HepG2 (cell line): ENCODE results near the gene CACNA1D. TPM values are rescaled to one million over a fixed set of nuclear protein-coding genes. Genes with fewer than 3 reads are reported as not detected.

Experiments used
- ATAC-seq: fragments of 200-7000 bp; cut with Tn5 transposase; 3 replicates; pipeline ENCODE4 v1.9.1; 2020; ENCODE audit warnings: mild to moderate bottlenecking, moderate library complexity
- BruUV-seq: library from RNA; stranded (reverse); fragments of 400-500 nt; replicated peaks from 2 replicates; lab custom pipeline; 2021; lab: Mats Ljungman, UMichigan
- CTCF ChIA-PET: fragments of 300-600 bp; formaldehyde crosslinking; extraction: SDS; loops from one replicate; lab custom pipeline; 2021; ENCODE audit warnings: low total read pairs, inconsistent platforms, low intra/inter-chr PET ratio; lab: Yijun Ruan, JAX
- POLR2A ChIA-PET: fragments of 350-600 bp; sonication (Branson Sonifier 250); formaldehyde crosslinking; loops from one replicate; lab custom pipeline; 2020; ENCODE audit warnings: antibody characterized with exemption, inconsistent platforms; lab: Yijun Ruan, JAX
- DNase-seq: peaks from one replicate; pipeline ENCODE4 v3.0.0-alpha.2; 2015; ENCODE audit warnings: low spot score
- FAIRE-seq: peaks from 3 replicates; lab custom pipeline; 2011; peaks lifted over from hg19 to GRCh38; lab: Jason Lieb, UNC
- H2AFZ ChIP-seq: one replicate; pipeline ENCODE4 v1.6.1; 2011; ENCODE audit warnings: low read length, inconsistent platforms
- H3K27ac ChIP-seq: fragments of 300-600 bp; 3 replicates; pipeline ENCODE4 v1.8.0; 2011; ENCODE audit warnings: mixed run types, mild to moderate bottlenecking, mixed read lengths, low read length, inconsistent platforms; ENCODE audit not compliant: insufficient read depth; ENCODE audit errors: extremely low read length
- H3K27me3 ChIP-seq, 2 experiments: fragments of 200-600 bp in 1 of 2; 2 replicates in 1 of 2; 3 replicates in 1 of 2; pipeline versions ENCODE4 v1.6.0 to v1.8.0; 2011; ENCODE audit warnings: low read length in 2 of 2, mild to moderate bottlenecking in 2 of 2, moderate library complexity in 2 of 2, inconsistent platforms in 1 of 2; ENCODE audit not compliant: insufficient read depth in 2 of 2, control insufficient read depth in 1 of 2
- H3K36me3 ChIP-seq, 2 experiments: fragments of 200-600 bp in 1 of 2; replicated peaks in 1 of 2; 2 replicates in 1 of 2; 3 replicates in 1 of 2; pipeline versions ENCODE4 v1.5.1 to v1.8.0; 2011; ENCODE audit warnings: low read length in 2 of 2, inconsistent platforms in 1 of 2; ENCODE audit not compliant: insufficient read depth in 2 of 2, control insufficient read depth in 1 of 2
- H3K4me1 ChIP-seq: 2 replicates; pipeline ENCODE4 v1.5.1; 2012; ENCODE audit warnings: low read length, inconsistent platforms; ENCODE audit not compliant: insufficient read depth
- H3K4me2 ChIP-seq: 2 replicates; pipeline ENCODE4 v1.6.0; 2011; ENCODE audit warnings: low read depth, low read length, inconsistent platforms
- H3K4me3 ChIP-seq, 3 experiments: fragments of 200-600 bp in 1 of 3; sonication (generic), shearing (Covaris generic) in 1 of 3; replicated peaks in 1 of 3; 2 replicates each; pipeline ENCODE4 v1.5.1; 2011 to 2016; ENCODE audit warnings: low read length in 3 of 3, inconsistent platforms in 2 of 3, low read depth in 2 of 3, mild to moderate bottlenecking in 2 of 3, control low read depth in 1 of 3, mixed read lengths in 1 of 3; ENCODE audit not compliant: insufficient read depth in 1 of 3
- H3K79me2 ChIP-seq: one replicate; pipeline ENCODE4 v1.6.1; 2011; ENCODE audit warnings: low read length, inconsistent platforms; ENCODE audit not compliant: insufficient read depth
- H3K9ac ChIP-seq: 2 replicates; pipeline ENCODE4 v1.6.0; 2011; ENCODE audit warnings: mild to moderate bottlenecking, low read depth, low read length, inconsistent platforms; ENCODE audit not compliant: insufficient read depth
- H3K9me3 ChIP-seq: 2 replicates; pipeline ENCODE4 v1.5.1; 2012; ENCODE audit warnings: mild to moderate bottlenecking, low read length
- H4K20me1 ChIP-seq: 2 replicates; pipeline ENCODE4 v1.6.0; 2011; ENCODE audit warnings: inconsistent platforms, mild to moderate bottlenecking, low read length, moderate library complexity; ENCODE audit not compliant: insufficient read depth
- CC2D1A ChIP-seq: sonication (generic); formaldehyde crosslinking; IDR thresholded peaks from 2 replicates; pipeline ENCODE4 v1.8.1; 2023; ENCODE audit warnings: mild to moderate bottlenecking, missing genetic modification reagents
- E2F5 ChIP-seq: sonication (generic); formaldehyde crosslinking; conservative IDR thresholded peaks from 2 replicates; pipeline ENCODE4 v1.4.0; 2020; ENCODE audit warnings: missing genetic modification reagents
- FIP1L1 ChIP-seq: fragments of 200-400 bp; formaldehyde crosslinking; IDR thresholded peaks from 2 replicates; pipeline ENCODE4 v1.6.1; 2018; ENCODE audit warnings: low read depth, mild to moderate bottlenecking, low read length, moderate library complexity, borderline replicate concordance; ENCODE audit not compliant: insufficient read depth
- MXD4 ChIP-seq: IDR thresholded peaks from 2 replicates; pipeline ENCODE4 v1.6.1; 2016; ENCODE audit warnings: mild to moderate bottlenecking, missing biosample characterization, missing genetic modification reagents
- POLR2AphosphoS2 ChIP-seq: IDR thresholded peaks from 2 replicates; pipeline ENCODE4 v1.6.1; 2011; ENCODE audit warnings: low read depth, low read length, improper control_type of control experiment
- THAP11 ChIP-seq: IDR thresholded peaks from 2 replicates; pipeline ENCODE4 v1.6.1; 2016; ENCODE audit warnings: missing biosample characterization, missing genetic modification reagents
- YY1 ChIP-seq: IDR thresholded peaks from 2 replicates; pipeline ENCODE4 v1.6.1; 2011; ENCODE audit warnings: low read length, low read depth, moderate library complexity, mild to moderate bottlenecking; ENCODE audit not compliant: insufficient read depth, insufficient replicate concordance
- ZBTB7A ChIP-seq: sonication (generic); formaldehyde crosslinking; IDR thresholded peaks from 2 replicates; pipeline ENCODE4 v1.8.0; 2022; ENCODE audit warnings: mild to moderate bottlenecking, missing genetic modification reagents
- ZNF83 ChIP-seq: sonication (generic); formaldehyde crosslinking; IDR thresholded peaks from 2 replicates; pipeline ENCODE4 v1.4.0; 2020; ENCODE audit warnings: missing genetic modification reagents, mild to moderate bottlenecking, borderline replicate concordance
- WGBS: methylation state at CpG from one replicate; pipeline ENCODE4 v1.1.6; 2017; ENCODE audit warnings: low lambda C conversion rate; 5-methylcytosine and 5-hydroxymethylcytosine counted together
- in situ Hi-C: cut with HindIII; loops from 2 replicates; pipeline ENCODE4 v1.10.0; 2017; ENCODE audit warnings: low pct_unique_long_range_greater_than_20kb; ENCODE audit not compliant: extremely low pct_ligation_motif_present
- intact Hi-C: fragments of 100-400 bp; cut with micrococcal nuclease; formaldehyde crosslinking; loops from one replicate; pipeline ENCODE4 v1.10.0; 2022; ENCODE audit not compliant: unreplicated experiment
- polyA plus RNA-seq, 8 experiments: library from polyadenylated mRNA; depleted of rRNA in 3 of 8; stranded (reverse) in 7 of 8; unstranded in 1 of 8; fragments of >200 nt; fragmentation: Illumina TruSeq in 4 of 8; extraction: Trizol in 4 of 8; gene quantifications; 2 replicates each; pipeline versions ENCODE4 v1.2.1 to v1.2.3, GENCODE V29; 2011 to 2016; ENCODE audit warnings: low read depth in 4 of 8, missing spikeins in 1 of 8, mixed read lengths in 1 of 8; ENCODE audit not compliant: insufficient read depth in 1 of 8
- total RNA-seq, 5 experiments: library from RNA; depleted of rRNA; stranded (reverse); fragments of >200 nt; fragmentation: Illumina TruSeq; extraction: Trizol; gene quantifications; 2 replicates each; pipeline ENCODE4 v1.2.3, GENCODE V29; 2016; ENCODE audit warnings: low read depth in 1 of 5
- TF ChIP-seq, protein P1 (sequence below): sonication (generic); IDR thresholded peaks from 2 replicates; pipeline ENCODE4 v1.6.1; 2016; ENCODE audit warnings: low read depth, borderline replicate concordance
- TF ChIP-seq, protein P2 (sequence below): IDR thresholded peaks from 2 replicates; pipeline ENCODE4 v1.6.1; 2016; ENCODE audit warnings: mild to moderate bottlenecking, missing biosample characterization, missing genetic modification reagents

The CACNA1D gene
- total and polyA plus RNA-seq, 2 of the 13 experiments (the other 11 are each of a cell fraction or from before 2014, with no cell fraction given) = 0.26 to 0.38 TPM

DNA sequence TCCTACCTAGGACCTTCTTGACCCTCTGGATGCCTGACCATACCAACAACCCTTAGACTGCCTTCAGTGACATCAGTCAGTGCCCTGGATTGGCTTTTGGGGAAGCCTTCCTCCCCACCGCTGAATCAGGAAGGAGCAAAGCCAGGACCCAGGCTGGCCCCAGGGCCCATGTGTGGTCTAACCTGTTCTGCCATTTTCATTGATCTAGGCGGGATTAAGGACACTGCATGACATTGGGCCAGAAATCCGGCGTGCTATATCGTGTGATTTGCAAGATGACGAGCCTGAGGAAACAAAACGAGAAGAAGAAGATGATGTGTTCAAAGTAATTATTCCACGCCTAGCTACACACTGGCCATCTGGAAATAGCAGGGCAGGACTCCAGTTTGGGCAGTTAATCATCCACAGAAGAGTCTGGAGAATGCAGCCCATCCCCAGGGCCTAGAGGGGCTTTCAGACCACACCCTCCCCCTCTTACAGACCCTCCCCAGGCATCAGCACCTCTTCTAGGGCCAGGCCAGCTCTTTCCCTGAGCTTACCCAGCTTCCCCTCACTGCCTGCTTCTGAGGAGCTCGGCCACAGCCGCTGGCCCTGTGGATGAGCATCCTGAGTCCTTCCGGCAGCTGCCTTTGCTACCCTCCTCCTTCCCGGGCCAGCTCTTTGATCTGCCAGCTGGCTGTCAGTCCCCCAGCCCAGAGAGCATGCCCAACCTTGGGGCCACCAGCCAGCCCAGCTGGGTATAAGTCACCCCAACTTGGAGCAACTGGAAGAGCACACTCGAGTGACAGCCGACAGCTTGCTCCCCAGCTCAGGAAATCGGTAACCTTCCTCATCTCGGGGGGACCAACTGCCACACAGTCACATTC, 305.9 kb downstream of the CACNA1D start:
- no peak overlapping the region for H3K4me3 ChIP-seq
- no peak for ATAC-seq
- no TSS peak for BruUV-seq
- no peak overlapping the region for H3K9ac ChIP-seq
- no peaks in the 10 kb centered on the region for H3K4me1 ChIP-seq
- no peak for DNase-seq
- 69% methylated on average over 13 of the region's 16 CpGs for WGBS
- H3K4me2 ChIP-seq = no peak overlapping the region
- H3K9me3 ChIP-seq = no peaks in the 10 kb centered on the region
- no peaks in the 10 kb centered on the region for H3K27me3 ChIP-seq
- no peak for TF ChIP-seq E2F5 (CRISPR knock-in tag)
- 0 out of 2 replicates have a peak, but pooled peaks have one; percentile 28 for TF ChIP-seq POLR2AphosphoS2
- no peak for TF ChIP-seq ZNF83 (CRISPR knock-in tag)
- FAIRE-seq = no peak
- H3K79me2 ChIP-seq = no peaks in the 10 kb centered on the region
- H4K20me1 ChIP-seq = no peaks in the 10 kb centered on the region
- H3K27ac ChIP-seq = no peak overlapping the region
- ChIA-PET CTCF (no interaction called here), POLR2A (no interaction called here)
- H3K36me3 ChIP-seq = no peaks in the 10 kb centered on the region
- in situ Hi-C loops (no loop called here), intact Hi-C loops (no loop called here)
- no peak overlapping the region for H2AFZ ChIP-seq

DNA sequence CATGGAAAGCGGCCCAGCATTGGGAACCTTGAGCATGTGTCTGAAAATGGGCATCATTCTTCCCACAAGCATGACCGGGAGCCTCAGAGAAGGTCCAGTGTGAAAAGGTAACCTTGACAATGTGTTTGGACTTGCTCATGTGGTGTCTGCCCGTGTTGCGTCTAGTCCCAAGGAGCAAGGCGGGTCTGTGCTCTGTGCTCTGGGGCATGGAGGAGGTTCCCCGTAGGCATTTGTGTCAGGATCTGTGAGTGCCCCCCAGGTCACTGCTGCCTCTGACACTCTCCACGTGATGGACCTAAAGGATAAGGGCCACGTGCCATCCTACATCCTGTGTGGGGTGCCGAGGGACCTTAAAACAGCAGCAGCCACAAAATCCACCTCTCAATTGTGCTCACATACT, 306.9 kb downstream of the CACNA1D start:
- POLR2A ChIA-PET = no interaction called here
- DNase-seq = no peak
- TF ChIP-seq, protein P1, sequence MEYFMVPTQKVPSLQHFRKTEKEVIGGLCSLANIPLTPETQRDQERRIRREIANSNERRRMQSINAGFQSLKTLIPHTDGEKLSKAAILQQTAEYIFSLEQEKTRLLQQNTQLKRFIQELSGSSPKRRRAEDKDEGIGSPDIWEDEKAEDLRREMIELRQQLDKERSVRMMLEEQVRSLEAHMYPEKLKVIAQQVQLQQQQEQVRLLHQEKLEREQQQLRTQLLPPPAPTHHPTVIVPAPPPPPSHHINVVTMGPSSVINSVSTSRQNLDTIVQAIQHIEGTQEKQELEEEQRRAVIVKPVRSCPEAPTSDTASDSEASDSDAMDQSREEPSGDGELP = no peak
- TF ChIP-seq MXD4 (CRISPR knock-in tag) (no peak), FIP1L1 (no peak), CC2D1A (CRISPR knock-in tag) (no peak), ZBTB7A (CRISPR knock-in tag) (no peak), THAP11 (CRISPR knock-in tag) (no peak), YY1 (no peak)
- TF ChIP-seq, protein P2, sequence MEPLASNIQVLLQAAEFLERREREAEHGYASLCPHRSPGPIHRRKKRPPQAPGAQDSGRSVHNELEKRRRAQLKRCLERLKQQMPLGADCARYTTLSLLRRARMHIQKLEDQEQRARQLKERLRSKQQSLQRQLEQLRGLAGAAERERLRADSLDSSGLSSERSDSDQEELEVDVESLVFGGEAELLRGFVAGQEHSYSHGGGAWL = no peak
- TF ChIP-seq, all 625 proteins: peak for 0
- no peak overlapping the region for H3K9ac ChIP-seq
- in situ Hi-C loops (no loop called here), intact Hi-C loops (no loop called here)
- BruUV-seq = no TSS peak
- H3K4me1 ChIP-seq = peaks cover 4% of the 10 kb centered on the region
- H4K20me1 ChIP-seq = no peaks in the 10 kb centered on the region
- FAIRE-seq (no peak), ATAC-seq (no peak)
- H3K27me3 ChIP-seq = no peaks in the 10 kb centered on the region
- H3K27ac ChIP-seq = no peak overlapping the region
- WGBS = 78% methylated on average over 4 of the region's 9 CpGs
- H3K4me3 ChIP-seq = no peak overlapping the region
- H3K4me2 ChIP-seq = no peak overlapping the region
- CTCF ChIA-PET = no interaction called here
- H3K79me2 ChIP-seq = no peaks in the 10 kb centered on the region
- H3K36me3 ChIP-seq = no peaks in the 10 kb centered on the region
- no peak overlapping the region for H2AFZ ChIP-seq
- no peaks in the 10 kb centered on the region for H3K9me3 ChIP-seq
